Activated CD4-positive, alpha-beta T cell treated with anti-CD3 and anti-CD28 coated beads for 4 hours (primary cell): ENCODE data around the gene WNT3A.

Experiments used
- DNase-seq, 2 donors: peaks; one replicate each; pipeline ENCODE4 v3.0.0-alpha.2; 2020

Gene WNT3A

DNA sequence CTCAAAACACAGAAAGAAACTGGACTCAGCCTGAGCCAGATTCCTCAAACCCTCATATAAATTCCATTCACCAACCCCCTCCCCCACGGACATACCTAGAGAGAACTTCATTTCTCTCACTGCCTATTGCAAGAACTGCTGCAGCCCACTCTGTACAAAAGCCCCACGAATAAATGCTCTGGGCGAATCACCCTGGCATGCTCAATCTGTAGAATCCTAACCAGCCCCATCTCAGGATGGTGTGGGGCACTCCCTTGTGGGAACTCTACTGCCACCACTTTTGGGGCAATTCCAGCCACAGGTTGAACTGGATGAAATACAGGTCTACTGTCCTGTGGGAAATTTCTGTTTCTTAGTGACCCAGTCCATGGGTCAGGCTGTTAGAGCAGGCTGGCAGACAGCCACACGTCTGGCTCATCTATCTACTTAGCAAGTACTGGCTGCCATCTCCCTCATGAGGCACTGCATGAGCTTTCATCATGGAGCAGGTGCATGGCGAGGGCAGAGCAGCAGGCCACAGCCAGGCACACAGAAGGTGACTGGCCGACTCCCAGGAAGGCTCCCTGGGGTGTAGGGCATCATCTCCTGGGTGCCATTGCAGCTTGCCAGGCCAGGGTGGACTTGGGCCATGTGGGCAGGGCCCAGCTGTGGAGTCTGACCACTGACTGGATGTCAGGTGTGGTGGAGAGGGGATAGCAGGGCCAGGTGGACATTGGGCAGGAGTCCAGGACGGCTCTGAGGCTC lies 97.9 kb downstream of the WNT3A start:
- no peak for DNase-seq

DNA sequence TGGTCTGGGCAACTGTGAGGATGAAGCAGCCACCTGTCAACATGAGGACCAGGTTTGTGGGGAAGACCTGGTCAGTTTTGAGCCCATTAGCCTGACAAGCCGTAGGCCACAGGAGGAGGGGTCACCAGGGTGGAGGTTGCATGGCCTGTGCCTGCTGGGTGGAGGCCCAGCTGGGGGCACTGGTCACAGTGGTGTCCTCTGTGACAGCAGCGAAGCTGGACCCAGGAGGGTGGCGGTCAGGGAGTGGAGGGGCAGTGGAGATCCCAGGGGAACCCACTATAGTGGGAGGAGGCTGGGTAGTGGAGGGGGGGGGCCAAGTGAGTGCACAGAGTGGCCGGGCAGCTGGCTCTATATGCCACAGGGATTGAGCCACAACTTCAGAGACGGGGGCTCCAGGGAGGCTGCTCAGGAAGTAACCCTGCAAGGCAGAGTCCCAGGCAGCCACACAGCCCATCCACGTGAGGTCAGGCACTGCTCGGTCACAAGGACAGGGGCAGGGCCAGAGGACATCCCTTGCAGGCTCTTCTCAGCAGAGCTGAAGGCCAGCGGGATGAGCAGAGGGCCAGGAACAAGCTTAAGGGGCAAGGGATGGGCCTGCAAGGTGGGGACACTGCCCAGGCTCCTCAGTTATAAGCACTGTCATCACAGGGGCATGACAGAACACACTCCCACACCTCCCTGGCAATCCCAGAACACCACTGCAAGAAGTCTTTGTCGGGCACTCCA lies 98.6 kb downstream of the WNT3A start:
- no peak for DNase-seq

DNA sequence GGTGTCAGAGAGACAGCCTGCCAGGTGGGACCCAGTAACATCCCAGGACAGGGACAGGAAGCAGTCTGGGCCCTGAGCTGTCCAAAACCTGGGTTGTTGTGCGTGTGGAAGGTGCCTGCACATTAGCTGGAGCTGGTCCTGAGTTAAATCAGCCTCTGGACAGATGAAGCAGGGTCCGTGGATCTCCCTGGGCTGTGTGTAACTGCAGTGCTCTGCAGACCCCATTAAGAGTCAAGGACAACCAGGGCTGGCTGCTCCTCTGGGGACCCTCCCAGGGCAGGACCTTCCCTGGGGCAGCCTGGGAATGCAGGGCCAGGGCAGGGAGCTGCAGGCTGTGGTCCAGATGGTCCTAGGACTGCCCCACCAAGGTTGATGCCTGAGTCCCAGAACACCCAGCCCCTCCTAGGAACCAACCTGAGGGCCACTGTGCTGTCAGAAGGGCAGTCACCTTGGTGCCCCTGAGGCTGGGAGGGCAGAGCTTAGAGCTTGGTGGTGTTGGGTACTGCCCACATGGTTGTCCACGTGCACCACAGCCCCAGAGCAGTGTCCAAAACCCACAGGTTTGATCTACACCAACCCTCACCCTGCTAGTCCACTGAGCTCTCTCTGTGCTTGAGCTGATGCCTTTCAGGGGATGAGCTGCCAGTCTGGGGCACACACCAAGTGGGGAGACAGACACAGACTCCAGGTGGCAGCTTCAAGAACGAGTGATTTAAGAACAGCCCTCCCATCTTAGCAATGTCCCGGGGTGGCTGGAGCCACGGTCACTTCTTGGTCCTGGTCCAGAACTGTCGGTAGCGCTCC lies 99.4 kb downstream of the WNT3A start:
- no peak for DNase-seq

DNA sequence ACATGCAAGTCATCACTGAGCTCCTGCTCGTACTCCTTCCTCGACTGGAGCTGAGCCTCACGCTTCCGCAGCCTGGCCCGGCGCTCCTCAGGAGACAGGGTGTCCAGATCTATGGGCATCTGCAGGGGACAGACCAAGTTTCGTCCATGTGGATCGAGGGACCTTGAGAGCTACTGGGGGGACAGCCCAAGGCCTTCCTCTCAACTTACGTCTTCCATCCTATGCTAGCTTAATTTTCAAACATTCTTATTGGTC lies 99.9 kb downstream of the WNT3A start:
- DNase-seq: no peak

DNA sequence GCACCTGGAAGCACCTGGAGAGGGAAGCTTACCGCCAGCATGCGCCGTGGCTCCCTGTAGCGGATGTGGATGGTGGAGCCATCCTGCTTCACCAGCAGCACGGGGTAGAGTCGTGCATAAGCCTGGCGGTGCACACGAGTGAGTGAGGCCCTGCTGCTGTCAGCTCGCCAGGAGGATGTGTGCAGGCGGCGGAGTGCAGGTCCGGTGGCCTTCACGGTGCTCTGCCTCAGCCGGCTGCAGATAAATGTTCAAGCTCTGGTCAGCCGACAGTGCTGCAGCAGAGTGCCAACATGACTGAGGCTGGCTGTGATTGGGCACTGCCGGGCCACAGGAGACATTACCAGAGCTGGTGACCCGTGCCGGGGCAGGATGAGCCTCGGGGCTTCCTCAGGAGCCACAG lies 100.8 kb downstream of the WNT3A start:
- DNase-seq: no peak

DNA sequence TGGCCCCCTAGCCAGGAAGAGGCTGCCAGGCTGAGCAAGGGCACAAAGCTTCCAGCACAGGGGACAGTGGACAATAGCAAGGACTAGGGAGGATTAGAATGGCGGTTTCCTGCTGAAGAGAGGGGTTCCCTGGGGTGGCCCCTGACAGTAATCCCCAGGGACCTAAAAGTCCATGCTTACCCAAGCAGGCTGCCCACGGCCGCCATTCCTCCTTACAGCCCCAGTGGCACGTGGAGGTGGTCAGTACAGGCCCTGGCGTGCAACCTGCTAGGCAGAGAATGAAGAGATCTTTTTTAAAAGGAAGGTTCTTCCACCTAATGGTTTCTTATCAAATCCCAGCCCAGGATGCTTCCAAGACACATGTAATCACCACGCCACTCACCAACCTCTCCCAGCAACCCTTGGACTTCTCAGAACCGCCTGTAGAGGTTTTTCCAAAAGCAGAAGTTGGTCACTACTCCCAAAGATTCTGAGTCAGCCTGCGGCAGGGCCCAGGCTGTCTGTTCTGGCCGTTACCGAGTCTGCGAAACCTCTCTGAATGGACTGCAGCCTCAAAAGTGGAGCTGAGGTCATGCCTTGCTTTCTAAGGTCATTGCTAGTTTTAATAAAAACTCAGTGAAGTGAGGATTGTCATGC lies 101.4 kb downstream of the WNT3A start:
- no peak for DNase-seq

DNA sequence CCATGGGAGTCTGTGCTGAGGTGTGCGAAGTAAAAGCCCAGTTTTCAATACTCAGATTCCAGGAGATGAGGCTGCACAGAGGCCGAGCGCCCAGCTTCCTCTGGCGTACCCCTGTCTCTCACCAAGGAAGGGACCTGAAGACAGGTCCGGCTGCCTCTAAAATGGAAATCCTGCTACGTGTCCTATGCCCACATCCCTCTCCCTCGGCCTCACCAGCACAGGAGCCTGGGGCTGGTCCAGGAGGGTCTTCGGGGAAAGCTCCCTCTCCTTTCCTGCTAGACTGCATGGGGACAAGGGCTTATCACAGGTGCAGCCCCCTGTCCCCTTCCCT lies 101.9 kb downstream of the WNT3A start:
- no peak for DNase-seq

DNA sequence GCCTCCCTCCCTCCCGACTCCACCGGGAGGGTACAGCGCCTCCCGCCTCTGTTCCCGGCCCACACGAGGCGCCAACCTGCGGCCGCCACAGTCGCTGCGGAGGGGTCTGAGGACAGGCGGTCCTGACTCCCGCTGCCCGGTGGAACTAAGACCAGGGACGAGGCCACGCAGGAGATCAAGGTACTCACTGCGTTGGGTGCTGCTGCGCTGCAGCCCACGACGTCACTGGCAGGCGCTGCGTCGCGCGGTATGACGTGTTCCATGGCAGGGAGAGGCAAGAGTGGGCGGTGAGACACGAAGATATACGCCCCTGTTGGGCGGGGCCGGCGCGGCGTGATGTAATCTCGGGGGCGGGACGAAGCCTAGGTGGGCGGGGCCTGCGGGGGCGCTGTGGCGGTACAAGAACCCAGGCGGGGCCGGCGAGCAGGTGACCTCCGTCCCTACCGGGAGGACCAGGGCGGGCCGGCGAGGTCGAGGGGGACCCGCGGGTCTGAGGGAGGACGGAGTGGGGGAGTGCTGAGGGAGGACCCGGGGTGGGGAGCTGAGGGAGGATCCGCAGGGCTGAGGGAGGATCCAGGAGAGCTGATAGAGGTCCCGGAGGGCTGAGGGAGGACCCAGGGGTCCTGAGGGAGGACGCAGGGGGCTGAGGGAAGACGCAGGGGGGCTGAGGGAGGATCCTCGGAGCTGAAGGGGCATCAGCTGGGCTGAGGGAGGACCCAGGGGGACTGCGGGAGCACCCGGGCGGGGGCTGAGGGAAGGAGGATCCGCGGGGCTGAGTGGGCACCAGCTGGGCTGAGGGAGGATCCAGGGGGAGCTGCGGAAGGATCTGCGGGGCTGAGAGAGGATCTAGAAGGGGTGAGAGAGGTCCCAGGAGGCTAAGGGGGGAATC lies 102.5 kb downstream of the WNT3A start, which contains the start of gene MRPL55:
Gene MRPL55 (minus strand): TSS at position 227 of the 889 bp plus-strand sequence. CDS start 1,039 bp downstream, outside the sequence.
- peak; percentile 97 to 99 for DNase-seq

DNA sequence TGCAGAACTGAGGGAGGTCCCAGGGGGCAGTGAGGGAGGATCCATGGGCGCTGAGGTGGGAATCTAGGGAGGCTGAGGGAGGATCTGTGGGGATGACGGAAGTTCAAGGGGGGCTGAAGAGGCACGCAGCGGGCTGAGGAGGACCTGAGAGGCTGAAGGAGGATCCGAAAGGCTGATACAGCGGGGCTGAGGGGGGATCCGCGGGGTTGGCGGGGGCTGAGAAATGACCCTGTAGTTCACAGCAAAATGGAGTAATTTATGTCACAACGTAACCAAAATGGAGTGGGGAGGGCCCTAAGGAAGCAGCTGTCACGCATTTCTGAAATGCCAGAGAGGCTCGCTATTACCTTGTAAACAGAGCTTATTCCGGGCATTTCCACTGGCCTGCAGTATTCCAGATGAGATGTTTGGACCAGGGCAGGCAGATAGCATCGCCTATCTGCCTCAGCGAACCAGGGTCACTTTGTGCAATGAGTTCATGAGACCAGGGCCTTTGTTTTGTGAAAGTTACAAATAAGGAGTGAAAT lies 103.2 kb downstream of the WNT3A start:
- DNase-seq: no peak

DNA sequence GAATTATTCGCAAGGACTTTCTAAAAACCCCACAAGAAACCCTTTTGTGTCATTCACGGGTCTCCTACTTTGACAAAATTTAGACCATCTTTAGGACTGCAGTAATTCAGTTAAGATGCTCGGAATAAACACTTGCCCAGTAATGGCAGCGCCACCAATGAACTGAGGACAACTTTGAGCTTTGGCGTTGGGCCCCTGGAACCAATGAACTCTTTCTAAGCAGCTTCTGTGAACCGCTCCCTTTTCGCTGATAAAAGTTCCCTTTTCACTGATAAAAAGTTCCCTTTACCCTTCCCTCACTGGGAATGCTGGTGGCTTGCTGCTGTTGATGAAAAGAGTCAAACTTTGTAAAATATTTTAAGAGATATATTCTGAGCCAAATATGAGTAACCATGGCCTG lies 103.8 kb downstream of the WNT3A start:
- no peak for DNase-seq
